ENCODE results near the gene VARS1.
A peak's percentile ranks its signal among the peaks of the same experiment; 100 is the strongest.
"Not testable (repeated sequence)": the region's sequence is repeated elsewhere in the genome, so short reads cannot be mapped to it uniquely, and the experiment has no call there.

VARS1 gene

DNA sequence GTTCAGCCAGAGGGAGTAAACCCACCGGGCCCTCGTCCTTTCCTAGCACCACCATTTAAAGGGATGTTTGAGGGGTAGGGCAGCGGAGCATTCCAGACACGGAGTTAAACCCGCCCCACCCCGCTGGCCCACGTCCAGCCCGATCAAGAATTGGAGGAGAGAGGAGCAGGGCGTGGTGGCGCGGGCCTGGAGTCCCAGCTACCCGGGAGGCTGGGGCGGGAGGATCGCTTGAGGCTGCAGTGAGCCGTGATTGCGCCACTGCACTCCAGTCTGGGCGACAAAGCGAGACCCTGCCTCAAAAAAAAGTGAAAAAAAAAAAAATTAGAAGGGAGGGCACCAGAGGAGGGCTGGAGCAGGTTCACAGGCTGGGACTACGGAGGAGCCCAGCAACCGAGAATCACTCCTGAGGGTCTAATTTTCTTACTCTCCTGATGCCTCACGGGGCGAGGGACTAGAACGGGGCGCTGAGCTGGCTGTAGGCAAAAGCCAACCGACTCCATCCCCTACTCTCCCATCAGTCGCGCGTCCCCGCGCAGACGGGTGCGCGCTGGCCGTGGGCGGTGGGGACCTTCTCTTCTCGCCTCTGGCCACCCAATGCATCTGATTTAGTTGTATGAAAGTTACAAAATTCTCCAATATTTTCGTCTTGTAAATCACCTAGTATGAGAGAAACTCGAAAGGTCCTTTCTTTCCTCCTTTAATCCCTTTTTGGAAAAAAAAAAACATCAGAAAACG, 25.9 kb upstream of the VARS1 start:
- peak; percentile 69 for DNase-seq

- DNase-seq: not testable (repeated sequence)
Observed at GRCh38 chr6:31820399-31820798, 24.8 kb upstream of the VARS1 start.

DNA sequence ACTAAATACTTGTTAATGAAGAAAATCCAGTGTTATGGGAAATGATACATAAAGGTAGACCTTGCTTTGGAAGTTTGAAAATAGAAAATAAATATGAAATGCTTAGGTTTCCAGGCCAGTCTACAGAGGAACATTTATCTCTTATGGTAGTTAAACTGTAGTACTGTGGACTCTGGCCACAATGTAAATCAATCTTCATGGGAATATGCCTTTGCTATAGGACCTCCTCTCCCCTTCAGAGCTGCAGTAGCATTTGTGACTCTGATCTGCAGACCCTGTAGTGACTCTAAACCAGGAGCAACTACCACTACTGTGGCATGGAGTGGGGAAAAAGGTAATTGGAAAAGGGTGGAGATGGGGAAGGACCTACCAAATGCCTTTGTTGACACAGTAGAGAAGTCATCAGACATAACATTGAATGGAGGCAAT, 24.3 kb upstream of the VARS1 start:
- no peak for DNase-seq

DNA sequence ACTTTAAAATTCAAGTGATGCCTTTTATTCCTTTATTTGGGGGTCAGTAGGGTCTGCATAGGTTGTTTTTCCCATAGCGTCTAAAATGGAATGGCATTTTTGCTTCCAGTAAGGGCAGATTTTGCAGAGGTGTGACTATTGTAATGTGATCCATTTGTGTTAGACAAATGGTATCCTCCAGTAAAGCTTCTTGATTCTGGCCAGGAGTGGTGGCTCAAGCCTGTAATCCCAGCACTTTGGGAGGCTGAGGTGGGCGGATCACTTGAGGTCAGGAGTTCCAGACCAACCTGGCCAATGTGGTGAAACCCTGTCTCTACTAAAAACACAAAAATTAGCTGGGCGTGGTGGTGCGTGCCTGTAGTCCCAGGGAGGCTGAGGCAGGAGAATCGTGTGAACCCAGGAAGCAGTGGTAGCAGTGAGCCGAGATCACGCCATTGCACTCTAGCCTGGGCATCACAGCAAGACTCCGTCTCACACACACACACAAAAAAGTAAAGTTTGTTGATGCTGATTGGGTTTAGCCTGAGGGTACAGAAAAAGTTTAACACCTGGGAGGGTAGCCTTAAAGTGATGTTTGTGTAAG, 22.5 kb upstream of the VARS1 start:
- DNase-seq: not testable (repeated sequence)

DNA sequence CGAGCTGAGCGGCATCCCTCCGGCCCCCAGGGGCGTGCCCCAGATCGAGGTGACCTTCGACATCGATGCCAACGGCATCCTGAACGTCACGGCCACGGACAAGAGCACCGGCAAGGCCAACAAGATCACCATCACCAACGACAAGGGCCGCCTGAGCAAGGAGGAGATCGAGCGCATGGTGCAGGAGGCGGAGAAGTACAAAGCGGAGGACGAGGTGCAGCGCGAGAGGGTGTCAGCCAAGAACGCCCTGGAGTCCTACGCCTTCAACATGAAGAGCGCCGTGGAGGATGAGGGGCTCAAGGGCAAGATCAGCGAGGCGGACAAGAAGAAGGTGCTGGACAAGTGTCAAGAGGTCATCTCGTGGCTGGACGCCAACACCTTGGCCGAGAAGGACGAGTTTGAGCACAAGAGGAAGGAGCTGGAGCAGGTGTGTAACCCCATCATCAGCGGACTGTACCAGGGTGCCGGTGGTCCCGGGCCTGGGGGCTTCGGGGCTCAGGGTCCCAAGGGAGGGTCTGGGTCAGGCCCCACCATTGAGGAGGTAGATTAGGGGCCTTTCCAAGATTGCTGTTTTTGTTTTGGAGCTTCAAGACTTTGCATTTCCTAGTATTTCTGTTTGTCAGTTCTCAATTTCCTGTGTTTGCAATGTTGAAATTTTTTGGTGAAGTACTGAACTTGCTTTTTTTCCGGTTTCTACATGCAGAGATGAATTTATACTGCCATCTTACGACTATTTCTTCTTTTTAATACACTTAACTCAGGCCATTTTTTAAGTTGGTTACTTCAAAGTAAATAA, 21.8 kb upstream of the VARS1 start:
- DNase-seq: peak; percentile 21

DNA sequence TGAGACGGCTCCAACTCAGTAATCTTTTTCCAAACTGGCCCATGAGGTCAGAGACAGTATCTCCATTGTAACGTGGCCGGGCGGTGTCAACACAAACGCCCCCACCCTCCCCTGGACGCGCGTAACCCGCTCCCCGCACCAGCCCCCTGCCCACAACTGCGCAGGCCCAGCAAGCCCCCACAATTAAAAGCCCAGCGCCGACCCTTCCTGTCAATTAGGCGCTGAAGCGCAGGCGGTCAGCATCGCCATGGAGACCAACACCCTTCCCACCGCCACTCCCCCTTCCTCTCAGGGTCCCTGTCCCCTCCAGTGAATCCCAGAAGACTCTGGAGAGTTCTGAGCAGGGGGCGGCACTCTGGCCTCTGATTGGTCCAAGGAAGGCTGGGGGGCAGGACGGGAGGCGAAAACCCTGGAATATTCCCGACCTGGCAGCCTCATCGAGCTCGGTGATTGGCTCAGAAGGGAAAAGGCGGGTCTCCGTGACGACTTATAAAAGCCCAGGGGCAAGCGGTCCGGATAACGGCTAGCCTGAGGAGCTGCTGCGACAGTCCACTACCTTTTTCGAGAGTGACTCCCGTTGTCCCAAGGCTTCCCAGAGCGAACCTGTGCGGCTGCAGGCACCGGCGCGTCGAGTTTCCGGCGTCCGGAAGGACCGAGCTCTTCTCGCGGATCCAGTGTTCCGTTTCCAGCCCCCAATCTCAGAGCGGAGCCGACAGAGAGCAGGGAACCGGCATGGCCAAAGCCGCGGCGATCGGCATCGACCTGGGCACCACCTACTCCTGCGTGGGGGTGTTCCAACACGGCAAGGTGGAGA, 19.7 kb upstream of the VARS1 start, which contains the start of the genes HSPA1A and HSPA1L:
Gene HSPA1A (plus strand): TSS at position 519 of the 814 bp plus-strand sequence. CDS start 214 bp downstream, at position 733.
Gene HSPA1L (minus strand): TSS at position 259 of the 814 bp plus-strand sequence. CDS start 3,311 bp downstream, outside the sequence.
- peak; percentile 94 for DNase-seq

DNA sequence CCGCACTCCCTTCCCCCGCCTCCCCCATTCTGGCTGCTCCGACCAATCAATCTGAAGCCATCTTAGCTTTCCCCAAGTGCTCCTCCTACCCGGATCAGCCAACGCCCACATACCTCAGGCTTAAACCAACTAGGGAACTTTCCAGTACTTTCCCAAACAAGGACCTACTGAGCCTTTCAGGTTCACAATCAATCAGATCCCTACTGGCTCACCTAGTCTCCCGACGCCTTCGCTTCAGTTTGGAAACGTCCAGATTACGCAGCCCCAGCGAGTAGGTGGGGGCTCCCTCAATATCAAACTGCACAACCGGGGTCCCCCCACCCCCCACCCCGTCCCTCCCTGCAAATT, 19.1 kb upstream of the VARS1 start:
- peak; percentile 92 for DNase-seq

- no peak for DNase-seq
Observed at GRCh38 chr6:31813465-31813849, 17.9 kb upstream of the VARS1 start.

- DNase-seq: no peak
Observed at GRCh38 chr6:31811645-31812044, 16.1 kb upstream of the VARS1 start.

- DNase-seq: not testable (repeated sequence)
Observed at GRCh38 chr6:31808599-31808998, 13.0 kb upstream of the VARS1 start.

- DNase-seq: peak; percentile 97
Observed at GRCh38 chr6:31806470-31807272, 11.1 kb upstream of the VARS1 start, which contains the start of gene LSM2. TSS of gene LSM2 (minus strand) at chr6:31806966. CDS start at chr6:31806757, 209 bp downstream.

- DNase-seq: no peak
Observed at GRCh38 chr6:31805939-31806469, 10.5 kb upstream of the VARS1 start.

DNA sequence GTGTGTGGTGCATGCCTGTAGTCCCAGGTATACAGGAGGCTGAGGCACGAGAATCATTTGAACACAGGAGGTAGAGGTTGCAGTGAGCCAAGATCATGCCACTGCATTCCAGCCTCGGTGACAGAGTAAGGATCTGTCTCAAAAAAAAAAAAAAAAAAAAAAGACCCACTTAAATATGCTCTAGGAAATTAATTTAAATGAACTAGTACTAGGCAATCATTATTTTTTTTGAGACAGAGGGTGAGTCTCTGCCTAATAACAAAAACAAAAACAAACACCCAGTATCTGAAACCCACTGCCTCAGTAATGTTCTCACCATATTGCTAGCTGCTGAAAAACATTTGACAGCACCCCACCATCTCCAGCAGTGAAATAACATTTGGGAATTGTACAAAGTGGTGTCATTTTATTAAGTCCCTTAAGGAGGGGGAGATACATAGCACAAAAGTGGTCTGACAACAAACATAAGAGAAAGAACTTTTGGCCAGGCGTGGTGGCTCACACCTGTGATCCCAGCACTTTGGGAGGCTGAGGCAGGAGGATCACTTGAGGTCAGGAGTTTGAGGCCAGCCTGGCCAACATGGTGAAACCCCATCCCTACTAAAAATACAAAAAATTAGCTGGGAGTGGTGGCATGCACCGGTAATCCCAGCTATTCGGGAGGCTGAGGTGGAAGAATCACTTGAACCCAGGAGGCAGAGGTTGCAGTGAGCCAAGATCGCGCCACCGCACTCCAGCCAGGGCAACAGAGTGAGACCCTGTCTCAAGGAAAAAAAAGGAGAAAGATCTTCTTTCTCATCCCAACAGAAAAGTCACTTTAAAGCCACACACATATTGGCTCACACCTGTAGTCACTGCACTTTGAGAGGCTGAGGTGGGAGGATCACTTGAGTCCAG, 5.7 kb upstream of the VARS1 start:
- not testable (repeated sequence) for DNase-seq

GRCh38 chr6:31799781-31800180, 4.2 kb upstream of the VARS1 start:
- DNase-seq: no peak

GRCh38 chr6:31797588-31797987, 2.0 kb upstream of the VARS1 start:
- no peak for DNase-seq

GRCh38 chr6:31796993-31797385, 1.4 kb upstream of the VARS1 start:
- DNase-seq: no peak

GRCh38 chr6:31794866-31795615, 511 bp downstream of the VARS1 start:
- DNase-seq: no peak

DNA sequence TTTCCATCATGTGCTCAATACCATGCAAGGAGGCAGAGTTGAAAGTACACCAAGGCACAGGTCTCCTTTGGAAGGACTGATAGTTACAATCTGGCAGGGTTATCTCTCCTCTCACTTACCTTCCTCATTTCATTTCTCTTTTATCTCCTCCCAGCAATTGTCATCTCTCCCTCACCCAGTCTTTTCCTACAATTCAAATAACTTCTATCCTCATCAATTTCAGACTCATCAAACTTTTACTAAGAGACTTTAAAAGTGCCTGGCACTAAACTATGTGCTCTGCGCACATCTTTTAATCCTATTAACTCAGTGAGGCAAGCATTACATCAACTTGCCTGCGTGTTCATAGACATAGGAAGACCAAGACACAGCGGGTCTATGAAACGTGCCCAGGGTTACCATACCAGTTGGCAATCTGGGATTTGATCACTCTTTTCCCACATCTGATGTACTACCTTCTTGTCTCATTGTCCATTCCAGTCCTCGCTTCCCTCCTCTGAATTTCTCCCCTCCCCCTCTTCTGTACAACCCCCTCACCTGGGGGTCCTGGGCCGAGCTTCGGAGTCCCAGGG, 1.2 kb downstream of the VARS1 start:
- DNase-seq: peak; percentile 60

DNA sequence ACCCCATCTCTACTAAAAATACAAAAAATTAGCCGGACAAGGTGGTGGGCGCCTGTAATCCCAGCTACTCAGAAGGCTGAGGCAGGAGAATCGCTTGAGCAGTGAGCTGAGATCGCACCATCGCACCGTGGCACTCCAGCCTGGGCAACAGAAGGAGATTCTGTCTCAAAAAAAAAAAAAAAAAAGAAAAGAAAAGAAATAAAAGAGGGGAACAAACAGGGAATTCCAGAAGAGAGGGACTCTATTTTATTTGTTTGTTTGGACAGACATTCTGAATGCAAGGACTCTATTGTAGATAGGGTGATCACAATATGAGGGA, 1.7 kb downstream of the VARS1 start:
- DNase-seq: not testable (repeated sequence)
